Activated CD4-positive, alpha-beta T cell treated with anti-CD3 and anti-CD28 coated beads, Interleukin-2, amount 50 U/mL, for 48 hours (primary cell): ENCODE measurements around the gene CD34.

Experiments
- DNase-seq, 2 experiments: peaks; one replicate each; pipeline ENCODE4 v3.0.0-alpha.2; 2020

CD34 gene

DNA sequence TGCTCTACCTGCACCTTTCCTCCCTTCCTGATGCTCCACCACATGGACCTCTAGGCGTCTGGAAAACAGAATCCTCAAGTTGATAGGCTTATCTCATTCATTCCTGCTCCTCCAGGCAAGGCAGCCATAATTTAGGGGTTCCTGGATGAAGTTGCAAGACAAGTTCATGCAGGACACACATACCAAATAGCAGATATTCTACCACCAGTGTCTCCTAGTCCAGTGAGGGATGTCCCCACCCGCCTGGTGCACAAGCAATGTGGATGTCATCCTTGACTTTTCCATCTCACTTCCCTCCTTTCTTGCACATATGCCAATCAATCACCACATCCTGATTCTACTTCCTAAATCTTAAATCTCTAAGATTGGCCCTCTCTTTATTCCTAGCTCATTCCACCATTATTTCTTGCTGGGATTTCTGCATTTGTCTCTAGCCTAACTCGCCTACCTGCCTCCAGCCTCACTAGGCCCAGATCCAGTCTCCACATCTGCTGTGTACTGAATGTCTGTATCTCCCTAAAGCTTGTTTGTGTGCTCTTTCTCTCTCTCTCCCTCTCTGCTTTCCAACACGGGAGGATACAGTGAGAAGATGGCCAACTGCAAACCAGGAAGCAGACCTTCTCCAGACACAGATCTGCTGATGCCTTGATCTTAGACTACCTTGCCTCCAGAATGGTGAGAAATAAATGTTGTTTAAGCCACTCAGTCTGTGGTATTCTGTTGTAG, 40.5 kb downstream of the CD34 start:
- no peak for DNase-seq

DNA sequence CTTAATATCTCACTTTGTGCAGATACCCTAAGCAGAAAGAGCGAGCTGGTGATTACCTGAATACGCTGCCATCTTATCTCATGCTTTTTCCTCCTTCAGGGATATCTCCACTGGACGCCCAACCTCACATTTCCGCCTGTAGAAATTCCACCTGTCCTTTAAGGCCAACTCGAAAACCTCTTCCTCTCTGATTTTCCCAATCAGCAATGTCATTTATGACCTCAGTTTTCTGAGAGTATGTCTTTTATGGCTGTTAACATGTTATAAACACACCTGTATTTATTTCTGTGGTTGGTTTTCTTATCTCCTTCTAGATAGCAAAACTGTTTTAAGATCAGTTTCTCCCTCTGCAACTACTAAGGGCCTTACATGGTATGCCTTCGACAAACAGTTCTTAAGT, 41.1 kb downstream of the CD34 start:
- no peak for DNase-seq

GRCh38 chr1:207868774-207869721, 41.9 kb downstream of the CD34 start:
- DNase-seq = peak; percentile 70 to 74

- peak in 1 of 2 experiments; percentile 35 for DNase-seq
Measured at GRCh38 chr1:207868251-207868773, 42.6 kb downstream of the CD34 start.

DNA sequence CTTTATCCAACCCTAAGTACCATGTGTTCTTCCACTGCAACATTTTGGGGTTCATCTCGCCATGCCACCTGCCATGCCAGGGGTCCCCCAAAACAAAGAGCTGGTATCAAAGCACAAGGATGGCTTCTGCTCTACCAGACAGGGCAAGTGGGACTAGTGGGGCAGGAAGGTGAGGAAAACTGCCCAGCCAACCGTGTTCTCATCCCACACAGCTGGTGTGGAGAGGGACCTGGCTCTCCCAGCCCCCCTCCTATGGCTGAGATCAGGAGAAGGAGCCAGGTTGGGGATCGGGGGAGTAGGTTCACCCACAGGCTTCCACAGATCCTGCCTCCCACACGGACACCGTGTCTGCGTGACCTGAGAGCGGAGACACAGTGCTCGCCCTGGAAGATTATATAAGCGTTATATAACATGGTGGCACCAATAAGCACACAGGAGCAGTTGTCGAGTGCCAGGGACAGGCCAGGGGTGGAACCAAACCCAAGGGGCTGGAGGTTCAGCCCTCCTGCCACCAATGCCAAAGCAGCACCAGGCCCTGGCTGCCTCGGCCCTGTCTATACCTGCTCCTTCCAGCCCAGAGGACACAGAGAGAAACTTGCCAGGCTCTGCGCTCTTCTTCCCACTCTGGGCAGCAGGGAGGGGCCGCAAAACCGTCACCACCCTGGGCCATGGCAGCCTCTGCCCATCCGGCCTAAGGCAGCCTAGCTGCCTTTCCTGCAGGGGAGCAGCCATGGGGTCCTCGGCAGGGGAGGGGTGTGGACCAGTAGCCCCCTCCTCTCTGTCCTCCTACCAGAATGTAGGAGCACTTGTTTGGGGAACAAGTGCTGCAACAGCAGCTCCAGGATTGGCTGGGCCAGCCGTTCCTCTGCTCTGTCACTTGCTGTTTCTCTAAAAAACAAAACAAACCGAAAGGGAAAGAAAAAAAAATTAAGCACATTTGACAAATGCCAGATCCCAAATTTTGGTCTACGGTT, 43.5 kb downstream of the CD34 start:
- DNase-seq = no peak

DNA sequence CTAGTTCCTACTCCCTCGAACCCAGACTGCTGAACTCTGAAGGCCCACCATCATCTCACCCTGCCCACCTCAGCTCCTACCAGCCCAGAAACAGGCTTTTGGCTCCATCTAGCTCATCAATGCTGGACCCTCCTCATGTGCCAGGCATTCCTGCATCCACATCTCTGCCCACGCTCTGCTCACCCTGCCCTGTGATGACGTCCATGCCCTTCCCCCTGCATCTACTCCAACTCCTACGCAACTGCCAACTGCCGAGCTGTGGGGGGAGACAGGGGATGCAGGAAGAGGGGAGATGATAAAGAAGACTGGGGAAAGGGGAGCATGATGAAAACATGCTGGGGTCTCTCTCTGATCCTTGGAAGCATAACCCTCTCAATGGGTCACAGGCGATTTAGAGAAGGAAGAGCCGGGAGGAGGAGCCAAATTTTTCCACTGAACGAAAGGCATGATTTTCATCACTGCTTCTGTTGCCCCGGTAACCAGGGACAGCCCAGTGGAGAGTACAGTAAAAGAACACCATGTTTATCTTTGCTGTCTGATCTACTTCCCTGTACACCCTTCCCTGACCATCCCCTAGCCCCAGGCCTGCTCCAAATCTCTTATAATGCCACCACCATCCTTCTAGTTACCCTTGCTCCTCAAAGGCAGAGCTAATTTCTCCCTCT, 44.3 kb downstream of the CD34 start:
- peak in 1 of 2 experiments; percentile 49 for DNase-seq

DNA sequence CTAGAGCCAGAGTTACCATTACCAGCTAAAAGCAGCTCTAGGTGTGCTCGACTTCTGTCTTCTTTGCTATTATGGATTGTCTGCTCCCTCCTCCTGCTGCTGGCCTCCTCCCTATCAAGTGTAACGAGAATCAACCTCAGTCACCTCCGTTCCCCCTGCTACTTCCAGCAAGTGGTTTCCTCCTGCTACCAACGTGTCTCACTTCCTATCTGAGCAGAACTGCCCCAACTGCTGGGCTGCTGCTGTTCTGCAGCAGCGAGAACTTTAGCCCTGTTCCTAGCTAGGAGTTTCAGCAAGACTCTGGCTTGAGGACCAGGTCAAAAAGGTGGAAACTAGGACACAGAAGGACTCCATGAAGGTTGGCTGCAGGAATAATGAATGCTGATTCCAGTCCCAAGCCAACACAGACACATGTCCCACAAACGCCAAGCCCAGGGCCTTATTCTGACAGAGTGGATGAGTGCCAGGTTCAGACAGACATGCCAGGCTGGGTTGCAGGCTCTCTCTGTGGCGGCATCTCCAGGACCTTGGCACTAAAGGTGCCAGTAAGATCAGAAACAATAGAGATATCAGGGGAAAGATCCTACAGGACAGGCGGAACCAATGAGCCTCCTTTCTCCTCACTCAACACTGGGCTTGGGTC, 46.9 kb downstream of the CD34 start:
- DNase-seq = peak; percentile 36 to 56

DNA sequence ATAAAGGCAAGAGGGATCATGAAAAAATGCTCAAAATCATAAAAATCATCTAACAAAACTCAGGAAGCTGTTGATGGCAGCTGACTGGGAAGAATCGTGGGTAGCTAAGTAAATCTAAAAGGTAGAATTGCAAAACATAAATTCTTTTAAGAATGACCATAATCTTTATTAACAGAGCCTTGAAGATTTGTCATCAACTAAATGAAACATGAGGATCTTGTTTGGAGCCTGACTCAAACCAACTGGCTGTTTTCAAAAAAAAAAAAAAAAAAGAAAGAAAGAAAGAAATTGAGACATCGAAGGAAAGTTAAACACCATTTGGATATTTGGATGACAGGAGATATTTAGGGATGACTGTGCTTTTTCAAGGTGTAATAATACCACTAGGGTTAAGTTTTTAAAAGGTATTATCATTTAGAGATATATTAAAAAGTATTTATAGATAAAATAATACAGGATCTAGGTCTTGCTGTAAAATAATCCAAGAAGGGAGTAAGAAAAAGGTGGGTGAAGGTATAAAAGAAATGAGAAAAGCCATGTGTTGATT, 48.6 kb downstream of the CD34 start:
- DNase-seq = no peak

GRCh38 chr1:207861442-207862177, 49.3 kb downstream of the CD34 start:
- peak in 1 of 2 experiments; percentile 48 for DNase-seq

DNA sequence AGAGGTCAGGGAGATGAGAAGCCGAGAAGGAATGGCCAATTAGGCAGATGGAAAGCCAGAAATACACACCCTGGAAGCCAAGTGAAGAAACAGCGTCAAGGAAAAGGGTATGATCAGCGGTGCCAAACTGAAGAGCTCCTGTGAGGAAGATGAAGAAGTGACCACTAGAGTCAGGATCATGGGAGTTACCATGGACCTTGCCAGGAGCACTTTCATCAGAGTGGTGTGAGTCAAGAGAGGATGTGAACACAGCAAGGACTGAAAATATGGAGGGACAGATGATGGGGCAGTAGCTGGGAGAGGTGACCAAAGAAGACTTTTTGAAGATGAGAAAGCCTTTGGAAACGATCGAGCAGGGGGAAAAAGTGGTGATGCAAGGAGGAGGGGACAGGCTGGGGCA, 50.4 kb downstream of the CD34 start:
- DNase-seq = no peak

DNA sequence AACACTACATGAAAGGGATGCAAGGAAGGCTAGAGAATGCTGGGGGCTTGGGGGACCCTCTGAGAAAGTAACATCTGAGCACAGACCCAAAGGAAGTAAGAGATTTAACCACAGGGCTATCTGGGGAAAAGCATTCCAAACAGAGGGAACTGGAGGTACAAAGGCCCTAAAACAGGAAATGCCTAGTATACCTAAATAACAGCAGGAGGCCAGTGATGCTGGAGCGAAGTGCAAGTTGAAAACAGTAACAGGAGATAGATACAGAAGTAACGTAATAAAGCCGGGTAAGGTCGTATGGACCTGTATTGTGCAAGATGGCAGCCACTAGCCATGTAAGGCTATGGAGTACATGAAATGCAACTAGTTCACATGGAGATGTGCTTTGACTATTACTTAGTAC, 52.1 kb downstream of the CD34 start:
- no peak for DNase-seq

DNA sequence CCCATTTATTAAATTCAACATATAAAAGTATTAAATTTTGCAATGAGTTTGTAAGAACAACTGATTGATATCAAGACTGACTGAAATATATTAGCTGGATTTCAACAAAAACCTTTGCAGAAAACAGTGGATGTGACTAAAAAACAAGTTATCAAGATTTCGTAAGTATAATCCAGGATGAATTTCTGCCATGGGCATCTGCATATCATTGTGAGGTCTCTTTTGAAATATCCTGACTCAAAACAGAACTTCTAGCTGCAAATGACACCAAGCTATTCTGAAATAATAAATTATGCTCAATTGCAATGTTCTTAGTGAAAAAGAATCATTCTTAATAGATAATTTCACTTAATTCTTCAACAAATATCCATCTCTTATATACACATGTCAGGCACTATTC, 52.6 kb downstream of the CD34 start:
- no peak for DNase-seq

DNA sequence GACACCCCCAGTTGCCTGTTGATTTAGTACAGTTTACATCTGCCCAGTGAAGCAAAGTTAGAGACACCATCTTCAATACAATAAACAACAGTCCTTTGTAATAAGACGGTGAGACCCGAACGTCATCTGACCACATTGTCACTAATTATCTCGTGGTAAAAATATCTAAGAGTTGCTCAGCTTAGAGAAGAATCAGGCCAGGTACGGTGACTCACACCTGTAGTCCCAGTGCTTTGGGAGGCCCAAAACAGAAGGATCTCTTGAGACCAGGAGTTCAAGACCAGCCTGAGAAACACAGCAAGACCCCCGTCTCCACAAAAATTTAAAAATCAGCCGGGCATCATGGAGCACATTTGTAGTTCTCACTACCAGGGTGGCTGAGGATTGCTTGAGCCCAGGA, 53.5 kb downstream of the CD34 start:
- no peak for DNase-seq

- no peak for DNase-seq
Measured at GRCh38 chr1:207856276-207857023, 54.5 kb downstream of the CD34 start.

DNA sequence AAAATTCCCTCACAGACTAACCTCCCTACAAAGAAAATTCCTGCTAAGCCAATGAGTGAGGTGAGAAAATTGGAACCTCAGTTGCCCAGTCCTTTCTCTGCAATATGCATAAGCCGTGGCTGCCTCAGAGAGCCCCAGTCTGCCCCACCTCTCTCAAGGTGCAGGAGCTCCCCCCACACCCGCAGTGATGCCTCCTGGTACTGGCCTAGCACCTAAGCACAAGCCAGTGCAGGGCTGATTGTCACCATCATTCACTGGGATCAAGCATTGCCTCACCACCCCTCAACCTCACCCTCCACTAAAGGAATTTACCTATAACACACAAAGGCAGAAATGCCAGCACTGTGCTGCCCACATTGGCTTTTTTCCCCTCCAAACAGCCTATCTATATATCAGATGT, 56.9 kb downstream of the CD34 start:
- DNase-seq = no peak

- DNase-seq = no peak
Measured at GRCh38 chr1:207853372-207853757, 57.6 kb downstream of the CD34 start.

DNA sequence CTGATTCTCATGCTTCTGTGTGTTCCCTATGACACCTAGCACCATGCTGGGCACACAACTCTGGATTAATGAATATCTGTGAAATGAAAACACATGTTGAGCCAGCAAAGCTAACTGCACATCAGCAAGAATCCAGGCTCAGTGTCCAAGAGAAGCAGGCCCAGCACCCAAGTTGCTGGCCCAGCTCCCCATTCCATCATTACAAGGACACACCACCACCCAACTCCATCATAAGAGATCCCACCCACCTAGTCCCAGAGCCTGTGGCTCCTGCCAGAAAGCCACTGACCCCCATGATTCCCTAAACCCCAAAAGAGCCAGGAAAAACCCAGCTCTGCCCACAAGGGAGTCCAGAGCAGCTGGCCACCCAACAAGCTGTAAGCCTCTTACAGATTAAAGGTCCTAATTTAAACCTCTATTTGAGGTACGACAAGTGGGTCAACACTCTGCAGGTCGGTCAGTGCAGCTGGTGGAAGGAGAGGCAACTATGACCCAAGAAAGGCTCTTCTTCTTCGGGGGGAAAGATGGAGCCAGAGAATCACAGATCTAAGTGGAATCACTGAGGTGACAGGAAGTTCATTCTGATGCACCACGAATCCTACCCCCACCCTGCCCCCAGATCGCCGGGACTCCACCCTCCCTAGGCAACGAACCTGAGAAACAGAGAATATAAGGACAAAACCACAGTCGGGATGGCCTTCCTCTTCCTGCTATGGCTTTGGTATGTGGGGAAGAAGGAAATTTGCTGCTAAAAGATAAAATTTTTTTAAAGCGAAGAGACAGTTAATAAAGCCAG, 58.2 kb downstream of the CD34 start:
- no peak for DNase-seq

DNA sequence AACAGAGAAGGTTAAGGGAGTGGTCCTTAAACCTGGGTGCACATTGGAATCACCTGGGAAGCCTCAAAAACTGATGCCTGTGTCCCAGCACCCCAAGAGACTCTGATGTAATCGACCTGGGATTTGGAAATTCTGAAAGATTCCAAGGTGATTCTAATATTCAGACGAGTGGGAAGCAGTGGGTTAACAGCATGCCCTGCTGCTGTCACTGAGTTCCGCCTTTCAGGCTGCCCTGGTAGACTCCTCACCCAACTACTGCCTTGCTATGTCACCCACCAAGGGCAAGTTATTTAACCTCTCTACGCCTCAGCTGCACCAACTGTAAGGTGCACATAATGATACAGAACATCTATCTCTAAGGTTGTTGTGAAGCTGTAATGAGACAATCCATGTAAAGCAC, 59.2 kb downstream of the CD34 start:
- no peak for DNase-seq
